Fibroblast of lung (primary cell): ENCODE data around the gene ZNF230. TPM values are rescaled to one million over a fixed set of nuclear protein-coding genes. Genes with fewer than 3 reads are reported as not detected.
A peak's percentile ranks its signal among the peaks of the same experiment; 100 is the strongest.

ENCODE experiments used
- DNase-seq, 2 donors: peaks; one replicate each; pipeline versions ENCODE4 v3.0.0 to v3.0.0-alpha.2; 2010; ENCODE audit warnings: low read depth in 2 of 2
- H2AFZ ChIP-seq: 2 replicates; pipeline ENCODE4 v1.5.1; 2012; ENCODE audit warnings: low read length, control low read depth, inconsistent platforms
- H3K27ac ChIP-seq: 2 replicates; pipeline ENCODE4 v1.5.1; 2011; ENCODE audit warnings: low read length, control low read depth; ENCODE audit not compliant: insufficient read depth
- H3K27me3 ChIP-seq: 2 replicates; pipeline ENCODE4 v1.5.1; 2011; ENCODE audit warnings: mild to moderate bottlenecking, low read length; ENCODE audit not compliant: control insufficient read depth, insufficient read depth
- H3K36me3 ChIP-seq: 2 replicates; pipeline ENCODE4 v1.5.1; 2011; ENCODE audit warnings: low read length; ENCODE audit not compliant: control insufficient read depth, insufficient read depth
- H3K4me1 ChIP-seq: 2 replicates; pipeline ENCODE4 v1.5.1; 2011; ENCODE audit warnings: low read length; ENCODE audit not compliant: control insufficient read depth, insufficient read depth; ENCODE audit errors: extremely low read depth
- H3K4me2 ChIP-seq: 2 replicates; pipeline ENCODE4 v1.5.1; 2011; ENCODE audit warnings: low read length, control low read depth; ENCODE audit not compliant: insufficient read depth; ENCODE audit errors: extremely low read depth
- H3K4me3 ChIP-seq, 4 experiments: fragments of 200-600 bp in 1 of 4; sonication (generic) in 1 of 4; replicated peaks in 1 of 4; 2 replicates each; pipeline ENCODE4 v1.5.1; 2011 to 2016; ENCODE audit warnings: low read length in 4 of 4, low read depth in 3 of 4, mild to moderate bottlenecking in 3 of 4, control low read depth in 2 of 4, inconsistent platforms in 1 of 4, mixed read lengths in 1 of 4; ENCODE audit not compliant: insufficient read depth in 1 of 4; ENCODE audit errors: control extremely low read depth in 1 of 4
- H3K79me2 ChIP-seq: 2 replicates; pipeline ENCODE4 v1.5.1; 2012; ENCODE audit warnings: mild to moderate bottlenecking, low read length, inconsistent platforms; ENCODE audit not compliant: control insufficient read depth, insufficient read depth
- H3K9ac ChIP-seq: 2 replicates; pipeline ENCODE4 v1.5.1; 2011; ENCODE audit warnings: mild to moderate bottlenecking, low read length, control low read depth; ENCODE audit not compliant: insufficient read depth
- H3K9me3 ChIP-seq: 2 replicates; pipeline ENCODE4 v1.5.1; 2012; ENCODE audit warnings: low read depth, low read length; ENCODE audit not compliant: control insufficient read depth, insufficient read depth
- H4K20me1 ChIP-seq: 2 replicates; pipeline ENCODE4 v1.5.1; 2011; ENCODE audit warnings: low read length; ENCODE audit not compliant: control insufficient read depth, insufficient read depth; ENCODE audit errors: extremely low read depth
- CTCF ChIP-seq, 2 donors: IDR thresholded peaks in 1 of 2; conservative IDR thresholded peaks in 1 of 2; 1 replicate in 1 of 2; 2 replicates in 1 of 2; pipeline ENCODE4 v1.5.1; 2011 to 2012; ENCODE audit warnings: low read length in 2 of 2, control low read depth in 1 of 2, inconsistent platforms in 1 of 2, low read depth in 1 of 2, mild to moderate bottlenecking in 1 of 2
- EZH2 ChIP-seq: IDR thresholded peaks from 2 replicates; pipeline ENCODE4 v1.5.1; 2012; ENCODE audit warnings: low read length, control low read depth, mild to moderate bottlenecking; ENCODE audit errors: missing control alignments
- polyA plus RNA-seq, 2 donors: library from polyadenylated mRNA; depleted of rRNA in 1 of 2; stranded (reverse) in 1 of 2; unstranded in 1 of 2; fragments of >200 nt; gene quantifications; 2 replicates each; pipeline ENCODE4 v1.2.1, GENCODE V29; 2011 to 2012; ENCODE audit warnings: missing spikeins in 1 of 2
- total RNA-seq: library from RNA; depleted of rRNA; stranded (reverse); fragments of >200 nt; gene quantifications from 2 replicates; pipeline ENCODE4 v1.2.1, GENCODE V29; 2014

The ZNF230 gene
- total and polyA plus RNA-seq, 2 donors (not counting 1 experiment from before 2014, with no cell fraction given): 3.5 to 4.0 TPM

- TF ChIP-seq CTCF (conservative IDR thresholded peaks at IDR 0.05 in 1 of 2, IDR thresholded peaks at IDR 0.05 in 1 of 2; ENCODE audit: low read depth in 1 of 2, low read length in 2 of 2) (no peak), EZH2 (no peak)
- peak in 1 of 2 donors; percentile 58 for DNase-seq
Observed at GRCh38 chr19:44005973-44006372, 3.2 kb downstream of the ZNF230 start.

GRCh38 chr19:44007473-44007872 is 4.7 kb downstream of the ZNF230 start:
- Histone ChIP-seq H3K27ac (no peak overlapping the region), H3K4me3 (no peak overlapping the region), H3K4me2 (no peak overlapping the region), H3K9me3 (peaks cover 7% of the 10 kb centered on the region), H4K20me1 (no peaks in the 10 kb centered on the region), H3K9ac (no peak overlapping the region), H3K36me3 (peaks cover 8% of the 10 kb centered on the region), H3K27me3 (no peaks in the 10 kb centered on the region), H3K79me2 (peaks cover 4% of the 10 kb centered on the region), H3K4me1 (no peaks in the 10 kb centered on the region), H2AFZ (no peak overlapping the region)
- no peak for DNase-seq
- TF ChIP-seq CTCF (conservative IDR thresholded peaks at IDR 0.05 in 1 of 2, IDR thresholded peaks at IDR 0.05 in 1 of 2; ENCODE audit: low read depth in 1 of 2, low read length in 2 of 2): no peak
- TF ChIP-seq EZH2: no peak

More at GRCh38 chr19:44005973-44006372, 3.2 kb downstream of the ZNF230 start:
- Histone ChIP-seq H3K79me2 (peaks cover 4% of the 10 kb centered on the region), H3K4me1 (peaks cover 3% of the 10 kb centered on the region), H3K27ac (no peak overlapping the region), H2AFZ (no peak overlapping the region), H3K36me3 (peaks cover 8% of the 10 kb centered on the region), H4K20me1 (no peaks in the 10 kb centered on the region), H3K4me2 (no peak overlapping the region), H3K4me3 (no peak overlapping the region), H3K9me3 (peaks cover 6% of the 10 kb centered on the region), H3K9ac (no peak overlapping the region), H3K27me3 (no peaks in the 10 kb centered on the region)

- Histone ChIP-seq H3K4me2 (no peak overlapping the region), H3K27me3 (no peaks in the 10 kb centered on the region), H2AFZ (no peak overlapping the region), H3K27ac (no peak overlapping the region), H3K9me3 (peaks cover 7% of the 10 kb centered on the region), H4K20me1 (no peaks in the 10 kb centered on the region), H3K4me3 (no peak overlapping the region), H3K79me2 (no peaks in the 10 kb centered on the region), H3K36me3 (peaks cover 8% of the 10 kb centered on the region), H3K4me1 (no peaks in the 10 kb centered on the region), H3K9ac (no peak overlapping the region)
- TF ChIP-seq EZH2 (no peak), CTCF (conservative IDR thresholded peaks at IDR 0.05 in 1 of 2, IDR thresholded peaks at IDR 0.05 in 1 of 2; ENCODE audit: low read depth in 1 of 2, low read length in 2 of 2) (no peak)
- DNase-seq: no peak
Observed at GRCh38 chr19:44010468-44010867, 7.7 kb downstream of the ZNF230 start.
